PFSK-1 (cell line): ENCODE data around the gene PDE12.

Experiments used
- FOXP2 ChIP-seq: optimal IDR thresholded peaks from 2 replicates; pipeline ENCODE3; 2011; ENCODE audit warnings: borderline replicate concordance, control low read depth, inconsistent platforms; ENCODE audit not compliant: insufficient read depth; ENCODE audit errors: extremely low read length, extremely low read depth
- POLR2AphosphoS5 ChIP-seq: IDR thresholded peaks from 2 replicates; pipeline ENCODE4 v1.6.1; 2012; ENCODE audit warnings: low read depth, mild to moderate bottlenecking, control low read depth, low read length, moderate library complexity
- REST ChIP-seq, 2 experiments: IDR thresholded peaks; 2 replicates each; pipeline versions ENCODE4 v1.6.1 to v1.8.0; 2011 to 2012; ENCODE audit warnings: low read depth in 2 of 2, low read length in 2 of 2, control low read depth in 1 of 2, inconsistent platforms in 1 of 2, mild to moderate bottlenecking in 1 of 2, moderate library complexity in 1 of 2; ENCODE audit not compliant: insufficient read depth in 1 of 2
- SIN3A ChIP-seq: IDR thresholded peaks from 2 replicates; pipeline ENCODE4 v1.6.1; 2012; ENCODE audit warnings: mild to moderate bottlenecking, low read length, moderate library complexity, borderline replicate concordance; ENCODE audit not compliant: insufficient read depth
- TAF1 ChIP-seq: IDR thresholded peaks from 2 replicates; pipeline ENCODE4 v1.6.1; 2012; ENCODE audit warnings: low read length, control low read depth, borderline replicate concordance; ENCODE audit not compliant: insufficient read depth

GRCh38 chr3:57545636-57546268 lies 10.3 kb upstream of the PDE12 start:
- TF ChIP-seq POLR2AphosphoS5: no peak
- no peak for TF ChIP-seq REST (IDR thresholded peaks at IDR 0.05; ENCODE audit: insufficient read depth in 1 of 2, low read depth in 2 of 2, low read length in 2 of 2)
- TF ChIP-seq TAF1: no peak
- TF ChIP-seq SIN3A: no peak
- TF ChIP-seq FOXP2: no peak
